ENCODE data around the gene GPRIN1.
"Not testable (repeated sequence)": the region's sequence is repeated elsewhere in the genome, so short reads cannot be mapped to it uniquely, and the experiment has no call there.

The GPRIN1 gene

GRCh38 chr5:176564002-176564401 lies 46.0 kb downstream of the GPRIN1 start:
- no peak for DNase-seq

- no peak for DNase-seq
Observed at GRCh38 chr5:176562189-176562588, 47.8 kb downstream of the GPRIN1 start.

GRCh38 chr5:176561259-176561658 lies 48.7 kb downstream of the GPRIN1 start:
- DNase-seq: no peak

- DNase-seq: no peak
Observed at GRCh38 chr5:176560364-176560763, 49.6 kb downstream of the GPRIN1 start.

- DNase-seq: peak; percentile 53
Observed at GRCh38 chr5:176559683-176560082, 50.3 kb downstream of the GPRIN1 start.

- DNase-seq: no peak
Observed at GRCh38 chr5:176557846-176558245, 52.1 kb downstream of the GPRIN1 start.

GRCh38 chr5:176553260-176554085 lies 56.5 kb downstream of the GPRIN1 start:
- no peak for DNase-seq

- DNase-seq: no peak
Observed at GRCh38 chr5:176552332-176552869, 57.6 kb downstream of the GPRIN1 start.

- DNase-seq: not testable (repeated sequence)
Observed at GRCh38 chr5:176550937-176551336, 59.0 kb downstream of the GPRIN1 start.

GRCh38 chr5:176550275-176550831 lies 59.6 kb downstream of the GPRIN1 start:
- DNase-seq: no peak

- no peak for DNase-seq
Observed at GRCh38 chr5:176549871-176550270, 60.1 kb downstream of the GPRIN1 start.

- no peak for DNase-seq
Observed at GRCh38 chr5:176548967-176549444, 61.0 kb downstream of the GPRIN1 start, which contains the start of gene CDHR2. Gene CDHR2 (plus strand): TSS chr5:176549342. CDS start chr5:176565353, 16,011 bp downstream.

GRCh38 chr5:176547802-176548201 lies 62.2 kb downstream of the GPRIN1 start:
- no peak for DNase-seq
